ENCODE measurements around the gene CADM2.

The CADM2 gene

DNA sequence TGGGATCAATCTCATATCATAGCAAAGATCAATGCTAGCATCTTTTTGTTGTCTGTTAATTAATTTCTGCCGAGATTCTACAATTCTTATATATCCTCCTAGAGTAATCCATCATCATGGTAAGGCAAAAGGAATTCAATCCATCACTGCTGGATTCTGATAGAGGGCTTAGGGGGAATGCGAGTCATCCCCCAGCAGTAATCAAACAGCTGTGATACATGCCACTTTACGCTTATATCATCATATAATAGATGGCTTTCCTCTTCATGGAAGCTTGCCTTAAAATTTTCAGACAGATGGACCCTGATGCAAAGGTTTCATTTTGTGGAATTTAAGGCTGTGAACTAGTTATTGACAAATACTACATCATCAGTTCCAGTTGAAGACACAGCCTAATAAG is 645.9 kb downstream of the CADM2 start:
- H3K14ac ChIP-seq (ENCODE audit: low read length in 2 of 2) = no peak overlapping the region
- H3K9me3 ChIP-seq (ENCODE audit: control insufficient read depth, low read length) = no peaks in the 10 kb centered on the region

DNA sequence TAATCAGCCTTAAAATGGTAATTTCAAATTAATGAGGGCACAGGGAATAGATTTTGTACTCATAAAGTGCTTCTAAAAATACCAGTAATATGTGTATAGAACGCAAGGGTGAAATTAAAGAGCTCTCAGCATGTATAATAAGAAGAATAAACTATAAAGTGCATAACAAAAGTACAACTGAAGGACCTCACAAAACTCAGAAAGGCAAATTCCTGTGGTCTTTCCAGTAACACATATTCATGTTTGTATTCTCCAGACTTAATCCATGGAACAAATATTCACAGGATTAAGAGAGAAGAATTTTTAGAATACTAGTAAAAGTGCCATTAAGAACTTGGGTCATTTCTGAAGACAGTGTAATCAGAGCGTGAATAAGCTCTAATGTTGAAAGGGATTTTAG is 646.3 kb downstream of the CADM2 start:
- Histone ChIP-seq H2AK5ac (ENCODE audit: low read length, severe bottlenecking) (no peak overlapping the region), H3K79me1 (replicated peaks; ENCODE audit: low read length, poor library complexity, severe bottlenecking) (no peaks in the 10 kb centered on the region), H3K23ac (ENCODE audit: low read length in 2 of 2) (no peak overlapping the region), H2BK5ac (ENCODE audit: low read depth, low read length, poor library complexity, severe bottlenecking) (no peak overlapping the region), H3K4me1 (ENCODE audit: control insufficient read depth, insufficient read depth, low read depth, low read length) (no peaks in the 10 kb centered on the region), H4K91ac (ENCODE audit: low read length) (no peak overlapping the region), H2AFZ (ENCODE audit: low read depth, low read length) (no peak overlapping the region), H3K18ac (ENCODE audit: low read depth in 1 of 2, low read length in 2 of 2) (no peak overlapping the region), H2BK120ac (ENCODE audit: low read depth, low read length) (no peak overlapping the region), H3K14ac (ENCODE audit: low read length in 2 of 2) (no peak overlapping the region), H4K8ac (ENCODE audit: low read length) (no peak overlapping the region), H2BK15ac (ENCODE audit: low read depth, poor library complexity, severe bottlenecking) (no peak overlapping the region), H3K4ac (ENCODE audit: low read depth in 1 of 2, low read length in 2 of 2) (no peak overlapping the region), H3K4me2 (ENCODE audit: low read length, poor library complexity, severe bottlenecking) (no peak overlapping the region), H3K4me3 (ENCODE audit: insufficient read depth in 1 of 2, low read depth in 1 of 2, low read length in 2 of 2) (no peak overlapping the region), H3K27me3 (ENCODE audit: control insufficient read depth in 1 of 2, insufficient read depth in 1 of 2, low read length in 2 of 2) (no peaks in the 10 kb centered on the region), H3K9ac (ENCODE audit: low read length) (no peak overlapping the region), H2BK12ac (ENCODE audit: low read length in 2 of 2) (no peak overlapping the region), H3K27ac (ENCODE audit: low read length, poor library complexity, severe bottlenecking) (no peak overlapping the region), H3K9me3 (ENCODE audit: control insufficient read depth, low read length) (no peaks in the 10 kb centered on the region), H3K36me3 (ENCODE audit: control insufficient read depth in 1 of 2, insufficient read depth in 2 of 2, low read depth in 1 of 2, low read length in 2 of 2) (no peaks in the 10 kb centered on the region)
- 95% methylated on average over 1 of the region's 2 CpGs for WGBS
- DNase-seq = no peak

More for the DNA sequence above, 645.9 kb downstream of the CADM2 start:
- Histone ChIP-seq H2AK5ac (ENCODE audit: low read length, severe bottlenecking) (no peak overlapping the region), H2BK15ac (ENCODE audit: low read depth, poor library complexity, severe bottlenecking) (no peak overlapping the region), H3K18ac (ENCODE audit: low read depth in 1 of 2, low read length in 2 of 2) (no peak overlapping the region), H3K27ac (ENCODE audit: low read length, poor library complexity, severe bottlenecking) (no peak overlapping the region), H3K4me3 (ENCODE audit: insufficient read depth in 1 of 2, low read depth in 1 of 2, low read length in 2 of 2) (no peak overlapping the region), H3K4ac (ENCODE audit: low read depth in 1 of 2, low read length in 2 of 2) (no peak overlapping the region), H3K23ac (ENCODE audit: low read length in 2 of 2) (no peak overlapping the region), H4K91ac (ENCODE audit: low read length) (no peak overlapping the region), H2AFZ (ENCODE audit: low read depth, low read length) (no peak overlapping the region), H2BK5ac (ENCODE audit: low read depth, low read length, poor library complexity, severe bottlenecking) (no peak overlapping the region), H3K36me3 (ENCODE audit: control insufficient read depth in 1 of 2, insufficient read depth in 2 of 2, low read depth in 1 of 2, low read length in 2 of 2) (no peaks in the 10 kb centered on the region), H4K8ac (ENCODE audit: low read length) (no peak overlapping the region), H2BK12ac (ENCODE audit: low read length in 2 of 2) (no peak overlapping the region), H2BK120ac (ENCODE audit: low read depth, low read length) (no peak overlapping the region), H3K79me1 (replicated peaks; ENCODE audit: low read length, poor library complexity, severe bottlenecking) (no peaks in the 10 kb centered on the region), H3K9ac (ENCODE audit: low read length) (no peak overlapping the region), H3K4me2 (ENCODE audit: low read length, poor library complexity, severe bottlenecking) (no peak overlapping the region), H3K27me3 (ENCODE audit: control insufficient read depth in 1 of 2, insufficient read depth in 1 of 2, low read length in 2 of 2) (no peaks in the 10 kb centered on the region), H3K4me1 (ENCODE audit: control insufficient read depth, insufficient read depth, low read depth, low read length) (no peaks in the 10 kb centered on the region)
- no peak for DNase-seq
- WGBS = no CpG with 5 or more reads among the region's 3 CpGs

DNA sequence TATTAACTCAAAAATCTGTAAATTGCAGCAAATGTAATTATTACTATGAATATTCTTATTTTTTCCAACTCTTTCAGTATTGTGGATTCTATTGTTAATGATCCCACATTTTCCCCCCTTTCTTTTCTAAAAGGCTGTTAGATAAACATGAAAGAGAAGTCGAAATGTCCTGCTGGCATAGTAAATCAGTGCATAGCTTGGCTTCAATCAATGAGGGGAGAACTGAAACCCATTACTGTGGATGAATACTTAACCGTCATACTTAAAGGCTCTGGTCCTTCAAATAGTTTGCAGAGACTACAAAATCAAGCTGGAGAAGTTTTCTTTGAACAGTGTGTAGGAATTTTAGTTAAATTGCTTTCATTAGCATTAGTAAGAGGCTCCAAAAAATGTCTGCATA is 667.9 kb downstream of the CADM2 start:
- H3K79me1 ChIP-seq (replicated peaks; ENCODE audit: low read length, poor library complexity, severe bottlenecking) = no peaks in the 10 kb centered on the region
- no peak overlapping the region for H4K91ac ChIP-seq (ENCODE audit: low read length)
- no peak overlapping the region for H3K18ac ChIP-seq (ENCODE audit: low read depth in 1 of 2, low read length in 2 of 2)
- no peak overlapping the region for H3K14ac ChIP-seq (ENCODE audit: low read length in 2 of 2)
- no peaks in the 10 kb centered on the region for H3K9me3 ChIP-seq (ENCODE audit: control insufficient read depth, low read length)
- H2BK12ac ChIP-seq (ENCODE audit: low read length in 2 of 2) = no peak overlapping the region
- WGBS = 30% methylated on average over 2 of the region's 2 CpGs
- H3K27me3 ChIP-seq (ENCODE audit: control insufficient read depth in 1 of 2, insufficient read depth in 1 of 2, low read length in 2 of 2) = no peaks in the 10 kb centered on the region
- H3K4me1 ChIP-seq (ENCODE audit: control insufficient read depth, insufficient read depth, low read depth, low read length) = no peaks in the 10 kb centered on the region
- H3K4me2 ChIP-seq (ENCODE audit: low read length, poor library complexity, severe bottlenecking) = no peak overlapping the region
- H4K8ac ChIP-seq (ENCODE audit: low read length) = no peak overlapping the region
- no peak overlapping the region for H2BK15ac ChIP-seq (ENCODE audit: low read depth, poor library complexity, severe bottlenecking)
- no peak overlapping the region for H2BK5ac ChIP-seq (ENCODE audit: low read depth, low read length, poor library complexity, severe bottlenecking)
- no peak overlapping the region for H3K27ac ChIP-seq (ENCODE audit: low read length, poor library complexity, severe bottlenecking)
- DNase-seq = no peak
- no peak overlapping the region for H3K4me3 ChIP-seq (ENCODE audit: insufficient read depth in 1 of 2, low read depth in 1 of 2, low read length in 2 of 2)
- no peak overlapping the region for H2AFZ ChIP-seq (ENCODE audit: low read depth, low read length)
- H3K36me3 ChIP-seq (ENCODE audit: control insufficient read depth in 1 of 2, insufficient read depth in 2 of 2, low read depth in 1 of 2, low read length in 2 of 2) = no peaks in the 10 kb centered on the region
- H2BK120ac ChIP-seq (ENCODE audit: low read depth, low read length) = no peak overlapping the region
- H3K4ac ChIP-seq (ENCODE audit: low read depth in 1 of 2, low read length in 2 of 2) = no peak overlapping the region
- H2AK5ac ChIP-seq (ENCODE audit: low read length, severe bottlenecking) = no peak overlapping the region
- H3K23ac ChIP-seq (ENCODE audit: low read length in 2 of 2) = no peak overlapping the region
- H3K9ac ChIP-seq (ENCODE audit: low read length) = no peak overlapping the region

DNA sequence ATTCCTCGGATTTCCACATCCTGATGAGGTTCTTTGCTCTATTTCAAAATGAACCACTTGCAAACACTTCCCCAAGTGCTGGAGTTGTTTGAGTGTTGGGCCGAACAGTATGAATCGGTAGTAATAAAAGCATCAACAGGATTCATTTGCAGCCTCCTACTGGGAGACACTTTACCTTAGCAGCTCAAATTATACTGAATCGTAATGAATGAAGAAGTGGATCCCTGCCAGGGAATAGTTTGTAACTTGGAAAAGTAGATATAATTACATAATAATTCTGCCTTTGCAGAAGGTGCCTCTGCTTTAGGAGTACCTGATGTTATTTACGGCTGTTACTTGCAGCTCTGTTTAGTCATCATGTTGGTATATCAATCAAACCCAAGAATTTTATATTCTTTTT is 669.1 kb downstream of the CADM2 start:
- Histone ChIP-seq H3K4me1 (ENCODE audit: control insufficient read depth, insufficient read depth, low read depth, low read length) (no peaks in the 10 kb centered on the region), H3K27ac (ENCODE audit: low read length, poor library complexity, severe bottlenecking) (no peak overlapping the region), H3K79me1 (replicated peaks; ENCODE audit: low read length, poor library complexity, severe bottlenecking) (no peaks in the 10 kb centered on the region), H3K18ac (ENCODE audit: low read depth in 1 of 2, low read length in 2 of 2) (no peak overlapping the region), H3K4me2 (ENCODE audit: low read length, poor library complexity, severe bottlenecking) (no peak overlapping the region), H3K4me3 (ENCODE audit: insufficient read depth in 1 of 2, low read depth in 1 of 2, low read length in 2 of 2) (no peak overlapping the region), H3K23ac (ENCODE audit: low read length in 2 of 2) (no peak overlapping the region), H4K91ac (ENCODE audit: low read length) (no peak overlapping the region), H3K9ac (ENCODE audit: low read length) (no peak overlapping the region), H2AK5ac (ENCODE audit: low read length, severe bottlenecking) (no peak overlapping the region), H2BK120ac (ENCODE audit: low read depth, low read length) (no peak overlapping the region), H2BK15ac (ENCODE audit: low read depth, poor library complexity, severe bottlenecking) (no peak overlapping the region), H3K27me3 (ENCODE audit: control insufficient read depth in 1 of 2, insufficient read depth in 1 of 2, low read length in 2 of 2) (no peaks in the 10 kb centered on the region), H3K14ac (ENCODE audit: low read length in 2 of 2) (no peak overlapping the region), H2BK12ac (ENCODE audit: low read length in 2 of 2) (no peak overlapping the region), H3K36me3 (ENCODE audit: control insufficient read depth in 1 of 2, insufficient read depth in 2 of 2, low read depth in 1 of 2, low read length in 2 of 2) (no peaks in the 10 kb centered on the region), H4K8ac (ENCODE audit: low read length) (no peak overlapping the region), H2AFZ (ENCODE audit: low read depth, low read length) (no peak overlapping the region), H2BK5ac (ENCODE audit: low read depth, low read length, poor library complexity, severe bottlenecking) (no peak overlapping the region), H3K9me3 (ENCODE audit: control insufficient read depth, low read length) (no peaks in the 10 kb centered on the region), H3K4ac (ENCODE audit: low read depth in 1 of 2, low read length in 2 of 2) (no peak overlapping the region)
- no peak for DNase-seq
- 60% methylated on average over 1 of the region's 5 CpGs for WGBS

Measured in mesenchymal stem cell (in vitro differentiated cells and primary cell).